Cortex of kidney (tissue), 1 donor: ENCODE data around the gene CFB.
"Not testable (repeated sequence)": the region's sequence is repeated elsewhere in the genome, so short reads cannot be mapped to it uniquely, and the experiment has no call there.

Experiments used
- DNase-seq: peaks from one replicate; lab custom pipeline; 2025; lab: John Stamatoyannopoulos, UW

CFB gene

DNA sequence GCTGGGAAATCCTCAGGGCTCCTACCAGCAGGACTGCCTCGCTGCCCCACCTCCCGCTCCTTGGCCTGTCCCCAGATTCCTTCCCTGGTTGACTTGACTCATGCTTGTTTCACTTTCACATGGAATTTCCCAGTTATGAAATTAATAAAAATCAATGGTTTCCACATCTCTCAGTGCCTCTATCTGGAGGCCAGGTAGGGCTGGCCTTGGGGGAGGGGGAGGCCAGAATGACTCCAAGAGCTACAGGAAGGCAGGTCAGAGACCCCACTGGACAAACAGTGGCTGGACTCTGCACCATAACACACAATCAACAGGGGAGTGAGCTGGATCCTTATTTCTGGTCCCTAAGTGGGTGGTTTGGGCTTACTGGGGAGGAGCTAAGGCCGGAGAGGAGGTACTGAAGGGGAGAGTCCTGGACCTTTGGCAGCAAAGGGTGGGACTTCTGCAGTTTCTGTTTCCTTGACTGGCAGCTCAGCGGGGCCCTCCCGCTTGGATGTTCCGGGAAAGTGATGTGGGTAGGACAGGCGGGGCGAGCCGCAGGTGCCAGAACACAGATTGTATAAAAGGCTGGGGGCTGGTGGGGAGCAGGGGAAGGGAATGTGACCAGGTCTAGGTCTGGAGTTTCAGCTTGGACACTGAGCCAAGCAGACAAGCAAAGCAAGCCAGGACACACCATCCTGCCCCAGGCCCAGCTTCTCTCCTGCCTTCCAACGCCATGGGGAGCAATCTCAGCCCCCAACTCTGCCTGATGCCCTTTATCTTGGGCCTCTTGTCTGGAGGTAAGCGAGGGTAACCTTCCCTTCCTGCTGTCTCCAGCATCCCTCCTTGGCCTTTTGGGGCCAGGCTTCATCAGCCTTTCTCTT is at the start of gene CFB:
TSS of gene CFB (plus strand) at position 589 of the 863 bp plus-strand sequence. CDS start at position 716, 127 bp downstream.
- no peak for DNase-seq

DNA sequence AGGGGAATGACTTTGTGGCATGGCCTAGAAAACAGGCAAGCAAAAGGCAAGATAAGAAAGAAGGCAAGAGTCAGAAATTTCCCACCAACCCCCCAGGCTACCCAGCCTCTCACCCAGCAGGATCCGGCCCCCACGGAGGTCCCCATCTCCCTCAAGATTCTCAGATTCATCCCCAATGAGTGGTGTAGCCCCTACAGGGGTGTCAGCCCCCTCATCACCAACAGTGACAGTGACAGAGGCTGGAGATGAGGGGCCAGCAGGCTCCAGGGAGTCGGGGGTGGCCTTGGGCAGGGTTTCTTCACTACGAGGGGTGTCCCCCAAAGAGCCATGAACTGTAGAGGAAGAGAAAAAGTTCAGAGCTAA is 49.4 kb upstream of the CFB start:
- no peak for DNase-seq

DNA sequence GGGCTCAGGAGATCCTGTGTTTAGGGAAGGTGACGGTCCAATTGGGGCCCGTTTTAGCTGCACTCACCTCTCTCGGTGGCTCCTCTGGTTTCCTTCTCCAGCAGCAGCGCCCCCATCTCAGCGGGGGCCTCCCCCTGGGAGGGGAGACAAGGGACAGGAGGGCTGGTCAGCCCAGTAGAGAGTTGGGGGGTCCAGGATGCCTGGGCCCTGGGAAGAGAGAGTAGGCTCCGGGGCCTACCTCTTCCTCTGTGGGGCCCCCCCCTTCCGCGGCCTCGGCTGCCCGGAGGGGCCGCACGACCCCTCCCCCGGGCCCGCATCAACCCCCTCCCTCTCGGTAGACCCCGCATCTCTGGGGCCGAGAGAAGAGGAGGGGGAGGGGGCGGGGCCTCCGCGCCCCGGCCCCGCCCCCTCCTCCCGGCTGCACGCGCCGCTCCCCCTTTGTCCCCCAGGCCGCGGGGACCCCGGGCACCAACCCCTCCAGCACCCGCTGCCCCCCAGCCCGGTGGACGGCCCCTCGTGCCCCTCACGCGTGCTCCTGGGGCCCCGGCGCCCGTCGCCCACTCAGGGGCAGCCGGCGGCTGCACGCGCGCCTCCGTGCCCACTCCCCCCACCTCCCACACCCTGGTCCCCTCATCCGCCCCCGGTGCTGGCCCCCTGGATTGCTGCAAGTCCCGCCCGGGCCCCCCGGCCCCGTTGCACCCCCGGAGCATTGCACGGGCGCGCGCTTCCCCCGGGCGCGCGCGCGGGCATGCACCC is 48.9 kb upstream of the CFB start:
- no peak for DNase-seq

DNA sequence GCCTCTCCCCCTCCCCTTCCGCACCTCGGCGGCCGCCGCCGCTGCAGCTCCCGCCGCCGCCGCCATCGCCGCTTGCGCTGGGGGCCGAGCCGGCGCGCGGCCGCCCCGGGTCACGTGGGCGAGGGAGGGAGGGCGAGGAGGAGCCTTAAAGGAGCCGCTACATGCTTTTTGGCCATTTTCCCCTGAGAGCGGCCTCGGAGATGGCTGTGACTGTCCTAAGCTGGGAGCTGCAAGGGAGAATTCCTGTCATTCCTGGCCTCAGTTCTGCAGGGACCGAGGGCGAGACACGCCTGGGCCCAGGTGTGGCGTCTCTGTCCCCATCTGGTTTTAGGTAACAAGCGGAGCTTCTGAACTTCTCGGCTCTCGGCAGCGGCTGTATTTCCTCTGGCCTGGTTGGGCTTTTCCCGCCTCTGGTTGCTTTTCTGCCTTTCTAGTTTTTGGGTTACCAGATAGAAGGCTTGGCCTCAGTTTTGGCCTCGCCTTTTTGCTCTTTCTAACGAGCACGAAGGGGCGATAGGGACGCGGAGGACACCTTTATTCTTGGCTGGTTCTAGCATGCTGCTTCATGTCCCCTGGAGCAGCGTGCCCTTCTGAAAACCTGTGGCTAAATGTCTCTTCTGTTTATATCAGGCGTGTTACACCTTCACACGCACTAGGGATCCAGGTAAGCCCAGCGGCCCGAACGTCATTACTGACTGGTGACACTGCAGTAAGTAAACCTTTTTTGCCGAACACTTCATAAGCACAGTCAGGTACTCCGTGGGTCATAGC is 48.1 kb upstream of the CFB start, which contains the start of gene EHMT2:
TSS of gene EHMT2 (minus strand) at position 87 of the 771 bp plus-strand sequence. CDS start at position 66, 21 bp downstream.
- no peak for DNase-seq

DNA sequence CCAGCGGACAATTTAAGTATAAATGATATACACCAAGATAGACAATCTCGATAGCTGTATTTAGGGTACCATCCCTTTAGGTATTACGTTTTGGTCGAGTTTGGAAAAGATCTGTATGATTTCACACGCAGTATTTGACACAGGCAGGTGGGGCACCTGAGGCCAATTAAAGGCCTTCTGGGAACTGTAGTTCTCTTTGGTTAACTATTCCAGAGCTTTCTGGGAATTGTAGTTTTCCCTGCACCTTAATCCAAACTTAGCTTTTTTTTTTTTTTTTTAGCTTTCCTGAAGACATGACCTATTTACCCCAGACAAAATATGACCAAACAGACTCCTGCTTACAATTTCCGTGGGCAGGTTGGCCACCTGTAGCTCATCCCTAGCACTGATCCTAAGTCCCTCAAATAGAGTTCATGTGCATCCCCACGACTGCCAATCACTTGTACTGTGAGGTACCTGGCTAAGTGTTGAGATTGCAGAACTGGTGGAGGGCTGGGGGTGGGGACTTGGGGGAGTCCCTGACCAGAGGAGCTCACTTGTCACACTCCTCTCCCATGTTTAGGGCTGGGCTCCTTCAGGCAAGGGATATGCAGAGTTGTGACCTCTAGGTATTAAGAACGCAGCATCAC is 47.4 kb upstream of the CFB start:
- DNase-seq: no peak

DNA sequence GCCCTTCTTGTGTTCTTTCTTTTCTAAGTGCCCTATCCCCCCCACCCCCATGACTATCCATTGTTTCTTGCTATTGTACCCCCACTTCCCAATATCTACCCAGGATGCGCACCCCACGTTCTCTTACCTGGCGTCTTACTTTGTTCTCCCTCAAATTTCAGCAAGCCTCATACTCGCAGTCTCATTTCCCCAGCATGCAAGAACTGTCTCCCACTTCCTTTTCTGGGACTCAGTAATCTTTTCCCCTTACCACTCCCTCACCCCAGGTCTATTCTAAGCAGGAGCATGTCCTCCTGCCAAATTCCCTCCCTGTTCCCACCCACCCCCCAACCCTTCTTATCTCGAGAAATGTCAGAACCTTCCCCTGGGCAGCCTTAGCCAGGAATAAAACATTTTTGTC is 46.7 kb upstream of the CFB start:
- no peak for DNase-seq

DNA sequence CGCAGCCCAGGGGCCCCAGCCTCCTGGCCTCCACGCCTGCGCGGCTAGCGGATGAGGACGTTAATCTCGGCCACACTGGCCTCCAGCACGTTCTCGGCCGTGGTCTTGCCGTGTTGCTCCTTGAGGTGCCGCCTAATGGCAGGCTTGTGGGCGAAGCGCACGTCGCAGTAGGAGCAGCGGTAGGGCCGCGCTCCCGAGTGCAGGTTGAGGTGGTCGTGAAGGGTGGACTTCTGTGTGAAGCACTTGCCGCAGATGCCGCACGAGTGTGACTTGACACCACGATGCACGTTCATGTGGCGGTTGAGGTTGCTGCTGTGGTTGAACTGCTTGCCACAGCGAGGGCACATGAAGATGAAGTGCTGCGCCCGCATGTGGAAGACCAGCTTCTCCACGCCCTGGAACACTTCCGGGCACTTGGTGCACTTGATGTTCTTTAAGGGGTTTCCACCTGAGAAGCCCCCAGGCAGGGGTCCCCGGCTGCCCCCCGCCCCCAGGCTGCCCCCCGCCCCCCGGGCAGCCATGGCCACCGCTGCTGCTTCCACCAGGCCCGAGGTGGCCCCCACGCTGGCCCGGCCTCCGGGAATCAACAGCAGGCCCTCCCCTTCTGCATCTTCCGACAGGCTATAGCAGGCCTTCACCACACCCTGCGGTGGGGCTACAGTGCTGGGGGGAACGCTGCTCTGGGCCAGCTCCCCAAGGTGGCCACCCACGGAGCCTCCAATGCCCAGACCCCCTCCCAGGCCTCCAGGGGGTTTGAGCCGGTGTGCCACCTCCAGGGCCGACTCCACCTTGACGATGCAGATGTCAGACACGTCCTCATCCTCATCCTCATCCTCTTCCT is 45.8 kb upstream of the CFB start:
- no peak for DNase-seq

DNA sequence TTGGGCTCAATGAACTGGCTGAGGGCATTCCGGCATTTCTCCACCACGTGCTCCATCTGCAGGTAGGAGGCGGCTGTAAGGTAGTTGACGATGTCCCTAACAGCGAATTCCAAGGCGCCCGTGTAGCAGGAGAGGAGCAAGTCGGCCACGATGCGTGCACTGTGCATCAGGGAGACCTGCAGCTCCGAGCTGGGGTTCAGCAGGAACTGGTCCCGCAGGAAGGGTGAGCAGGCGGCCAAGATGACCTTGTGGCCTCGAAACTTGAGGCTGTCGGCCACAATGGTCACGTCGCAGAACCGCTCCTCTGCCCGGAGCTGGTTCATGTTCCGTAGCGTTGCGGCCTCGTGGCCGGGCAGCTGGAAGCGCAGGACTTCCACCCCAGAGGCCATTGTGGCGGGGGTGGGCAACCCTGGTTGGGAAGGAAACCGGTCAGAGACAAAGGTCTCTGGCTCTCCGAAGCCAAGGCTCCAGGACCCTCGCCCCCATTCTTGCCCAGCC is 44.9 kb upstream of the CFB start:
- no peak for DNase-seq

DNA sequence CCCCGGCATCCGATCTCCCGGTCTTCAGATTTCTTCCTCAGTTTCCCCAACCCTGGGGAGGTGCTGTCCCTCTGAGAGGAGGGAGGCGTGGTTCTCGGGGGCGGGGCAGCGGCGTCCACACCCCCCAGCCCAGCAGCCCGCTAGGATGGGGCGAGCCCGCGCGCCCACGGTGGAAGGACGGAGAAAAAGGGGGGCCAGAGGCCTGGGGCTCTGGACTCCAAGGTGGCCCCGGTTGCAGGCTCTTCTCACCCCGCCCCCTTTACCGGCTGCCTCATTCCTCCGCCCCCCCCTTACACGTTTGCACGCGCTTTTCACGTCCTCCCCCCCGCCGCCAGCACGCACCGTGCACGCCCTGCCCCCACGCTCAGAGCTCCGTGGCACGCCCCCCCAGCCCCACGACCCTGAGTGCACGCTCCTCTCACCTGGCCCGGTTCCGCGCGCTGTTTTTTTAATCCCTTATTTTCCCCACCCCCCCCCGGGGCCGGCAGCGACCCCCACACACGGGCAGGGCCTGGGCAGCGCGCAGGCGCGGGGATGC is 44.4 kb upstream of the CFB start:
- no peak for DNase-seq

DNA sequence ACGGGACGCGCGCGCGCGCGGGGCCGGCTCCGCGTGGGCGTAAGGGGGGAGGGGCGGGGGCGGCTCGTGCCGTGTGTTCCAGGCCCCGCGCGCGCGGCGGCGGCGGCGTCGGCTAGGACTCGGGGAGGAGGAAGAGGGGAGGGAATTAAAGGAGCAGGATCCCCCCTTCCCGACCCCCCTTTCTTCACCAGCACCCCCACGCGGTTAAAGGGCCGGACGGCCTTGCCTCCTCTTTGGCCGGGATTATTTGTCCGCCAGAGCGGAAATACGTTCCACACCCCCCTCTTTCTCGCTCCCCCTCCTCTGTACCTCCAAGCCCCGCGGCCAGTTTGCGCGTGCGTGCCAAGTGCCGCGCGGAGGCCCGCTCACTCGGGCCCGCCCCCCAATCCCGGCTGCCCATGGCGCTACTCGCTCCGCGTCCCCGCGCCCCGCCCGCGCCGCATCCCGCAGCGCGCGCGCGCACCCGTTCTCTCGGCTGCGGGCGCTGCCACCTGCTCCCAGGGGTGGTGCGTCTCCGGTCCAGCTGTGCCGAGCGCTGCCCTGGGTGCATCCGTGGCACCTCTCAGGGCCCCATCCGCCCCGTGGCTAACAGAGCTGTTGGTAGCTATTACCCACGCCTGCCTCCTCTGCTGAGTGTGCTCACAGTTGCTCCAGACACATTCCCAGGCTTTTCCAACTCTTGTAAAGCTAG is 43.8 kb upstream of the CFB start, which contains the start of gene ZBTB12:
TSS of gene ZBTB12 (minus strand) at position 134 of the 691 bp plus-strand sequence. CDS start 781 bp downstream, outside the sequence.
- DNase-seq: no peak

DNA sequence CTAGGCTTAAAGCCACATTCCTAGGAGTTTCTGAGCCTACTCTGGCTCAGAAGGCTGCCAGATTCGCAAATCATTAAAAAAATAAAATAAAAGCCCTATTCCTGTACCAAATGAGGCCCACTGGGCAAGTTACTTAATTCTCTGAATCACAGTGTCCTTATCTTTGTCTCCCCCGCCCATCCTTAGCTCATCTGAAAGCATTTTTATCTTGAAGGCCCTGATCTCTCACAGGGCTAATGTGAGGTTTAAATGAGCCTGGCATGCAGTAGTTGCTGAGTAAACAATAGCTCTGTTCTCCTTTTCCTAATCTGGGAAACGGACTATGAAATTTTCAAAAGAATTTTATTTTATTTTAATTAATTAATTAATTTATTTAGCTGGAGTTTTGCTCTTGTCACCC is 41.9 kb upstream of the CFB start:
- DNase-seq: no peak

DNA sequence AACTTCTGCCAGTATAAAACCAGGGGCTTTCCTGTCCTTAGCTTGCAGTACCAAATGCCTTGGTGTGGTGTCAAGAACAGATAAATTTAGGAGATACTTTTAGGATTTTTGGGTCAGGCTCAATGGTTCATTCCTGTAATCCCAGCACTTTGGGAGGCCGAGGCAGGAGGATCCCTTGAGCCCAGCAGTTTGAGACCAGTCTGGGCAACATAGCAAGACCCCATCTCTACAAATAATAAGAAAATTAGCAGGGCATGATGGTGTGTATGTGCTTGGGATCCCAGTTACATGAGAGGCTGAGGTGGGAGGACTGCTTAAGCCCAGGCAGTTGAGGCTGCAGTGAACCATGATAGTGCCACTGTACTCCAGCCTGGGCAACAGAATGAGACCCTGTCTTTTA is 40.9 kb upstream of the CFB start:
- DNase-seq: no peak

DNA sequence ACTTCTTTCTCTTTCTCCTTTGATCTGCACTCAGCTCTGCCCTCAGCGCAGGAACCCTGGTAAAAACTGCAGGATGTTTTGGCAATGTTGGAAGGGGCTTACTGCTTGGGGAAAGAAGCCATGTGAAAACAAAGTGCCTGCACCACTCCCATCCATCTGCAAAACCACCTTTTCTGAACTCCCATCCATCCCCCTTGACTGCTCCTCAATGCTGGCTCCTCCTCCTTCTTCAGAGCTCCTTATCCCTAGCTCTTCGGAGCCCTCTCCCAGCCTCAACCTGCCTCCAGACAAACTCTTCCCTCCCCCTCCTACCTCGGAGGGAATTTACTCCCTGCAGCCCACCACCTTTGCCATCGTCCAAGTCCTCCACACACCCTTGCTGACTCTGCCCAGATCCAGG is 39.8 kb upstream of the CFB start:
- DNase-seq: no peak

DNA sequence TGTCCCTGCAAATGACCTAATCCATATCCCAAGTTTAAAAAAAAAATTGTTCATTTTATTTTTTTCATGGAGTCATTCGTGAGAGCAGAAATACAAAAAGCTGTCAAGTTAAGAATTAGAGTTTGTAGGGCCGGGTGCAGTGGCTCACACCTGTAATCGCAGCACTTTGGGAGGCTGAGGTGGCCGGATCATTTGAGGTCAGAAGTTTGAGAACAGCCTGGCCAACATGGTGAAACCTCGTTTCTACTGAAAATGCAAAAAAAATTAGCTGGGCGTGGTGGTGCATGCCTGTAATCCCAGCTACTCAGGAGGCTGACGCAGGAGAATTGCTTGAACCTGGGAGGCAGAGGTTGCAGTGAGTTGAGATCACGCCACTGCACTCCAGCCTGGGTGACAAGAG is 39.2 kb upstream of the CFB start:
- not testable (repeated sequence) for DNase-seq

DNA sequence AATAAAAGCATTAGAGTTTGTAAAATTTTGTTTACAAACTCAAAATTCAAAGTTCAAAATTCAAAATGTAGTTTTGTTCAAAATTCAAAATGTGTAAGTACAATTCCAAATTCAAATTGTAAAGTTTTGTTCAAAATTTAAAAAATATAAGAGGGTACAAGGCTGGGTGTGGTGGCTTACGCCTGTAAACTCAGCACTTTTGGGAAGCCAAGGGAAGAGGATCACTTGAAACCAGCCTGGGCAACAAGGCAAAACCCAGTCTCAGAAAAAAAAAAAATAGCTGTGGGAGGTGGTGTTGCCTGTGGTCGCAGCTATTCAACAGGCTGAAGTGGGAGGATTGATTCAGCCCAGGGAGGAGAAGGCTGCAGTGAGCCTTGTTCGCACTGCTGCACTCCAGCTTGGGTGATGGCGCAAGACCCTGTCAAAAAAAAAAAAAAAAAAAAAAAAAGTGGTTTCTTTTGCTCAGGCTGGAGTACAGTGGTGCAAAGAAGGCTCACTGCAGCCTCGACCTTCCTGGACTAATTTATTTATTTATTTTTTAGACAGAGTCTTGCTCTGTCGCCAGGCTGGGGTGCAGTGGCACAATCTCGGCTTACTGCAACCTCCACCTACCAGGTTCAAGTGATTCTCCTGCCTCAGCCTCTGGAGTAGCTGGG is 38.6 kb upstream of the CFB start:
- DNase-seq: no peak

DNA sequence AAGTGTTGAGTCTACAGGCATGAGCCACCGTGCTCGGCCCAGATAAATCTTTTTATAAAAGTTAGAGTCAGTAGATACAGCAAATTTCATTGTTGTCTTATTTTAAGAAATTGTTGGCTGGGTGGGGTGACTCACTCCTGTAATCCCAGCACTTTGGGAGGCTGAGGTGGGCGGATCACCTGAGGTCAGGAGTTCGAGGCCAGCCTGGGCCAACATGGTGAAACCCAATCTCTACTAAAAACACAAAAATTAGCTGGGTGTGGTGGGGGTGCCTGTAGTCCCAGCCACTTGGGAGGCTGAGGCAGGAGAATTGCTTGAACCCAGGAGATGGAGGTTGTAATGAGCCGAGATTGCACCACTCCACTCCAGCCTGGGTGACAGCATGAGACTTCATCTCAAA is 37.6 kb upstream of the CFB start:
- not testable (repeated sequence) for DNase-seq

DNA sequence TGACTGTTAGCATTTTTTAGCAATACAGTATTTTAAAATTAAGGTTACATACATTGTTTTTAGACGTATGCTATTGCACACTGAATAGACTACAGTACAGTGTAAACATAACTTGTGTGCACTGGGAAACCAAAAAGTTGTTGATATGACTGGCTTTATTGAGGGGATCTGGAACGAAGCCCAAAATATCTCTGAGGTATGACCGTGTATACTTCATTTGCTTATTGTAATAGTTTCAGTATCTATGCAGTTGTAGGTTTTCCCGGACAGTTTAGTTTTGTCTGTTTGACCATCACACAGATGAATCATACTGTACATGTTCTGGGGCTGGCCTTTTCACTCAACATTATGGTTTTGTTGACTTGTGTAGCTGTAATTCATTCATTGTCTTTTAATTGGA is 37.1 kb upstream of the CFB start:
- DNase-seq: no peak

DNA sequence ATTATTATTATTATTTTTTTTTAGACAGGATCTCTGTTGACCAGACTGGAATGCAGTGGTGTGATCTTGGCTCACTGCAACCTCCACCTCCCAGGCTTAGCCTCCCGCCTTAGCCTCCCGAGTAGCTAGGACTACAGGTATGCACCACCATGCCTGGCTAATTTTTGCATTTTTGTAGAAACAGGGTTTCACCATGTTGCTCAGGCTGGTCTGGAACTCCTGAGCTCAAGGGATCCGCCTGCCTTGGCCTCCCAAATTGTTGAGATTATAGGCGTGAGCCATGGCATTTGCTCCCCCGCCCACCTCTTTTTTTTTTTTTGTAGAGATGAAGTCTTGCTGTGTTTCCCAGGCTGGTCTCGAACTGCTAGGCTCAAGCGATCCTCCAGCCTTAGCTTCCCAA is 36.6 kb upstream of the CFB start:
- DNase-seq: not testable (repeated sequence)
